Activated CD4-positive, alpha-beta T cell treated with anti-CD3 and anti-CD28 coated beads for 1 hour (primary cell): ENCODE data around the gene PRPSAP2.
"Not testable (repeated sequence)": the region's sequence is repeated elsewhere in the genome, so short reads cannot be mapped to it uniquely, and the experiment has no call there.

Experiments used
- DNase-seq: peaks from one replicate; pipeline ENCODE4 v3.0.0-alpha.2; 2020

Gene PRPSAP2

GRCh38 chr17:18947866-18948265 is 89.9 kb downstream of the PRPSAP2 start:
- DNase-seq: no peak

GRCh38 chr17:18948476-18949006 is 90.6 kb downstream of the PRPSAP2 start:
- DNase-seq: no peak

- no peak for DNase-seq
These were observed 91.6 kb downstream of the PRPSAP2 start for GRCh38 chr17:18949566-18949965.

GRCh38 chr17:18950346-18950745 is 92.4 kb downstream of the PRPSAP2 start:
- DNase-seq: no peak

GRCh38 chr17:18950944-18951905 is 93.3 kb downstream of the PRPSAP2 start:
- DNase-seq: no peak

- no peak for DNase-seq
These were observed 94.3 kb downstream of the PRPSAP2 start, which contains the start of gene SLC5A10 for GRCh38 chr17:18951941-18952842. TSS of gene SLC5A10 (plus strand) at chr17:18952165. CDS start at chr17:18952206, 41 bp downstream.

- DNase-seq: no peak
These were observed 95.3 kb downstream of the PRPSAP2 start for GRCh38 chr17:18953231-18953728.

- DNase-seq: no peak
These were observed 96.4 kb downstream of the PRPSAP2 start for GRCh38 chr17:18954321-18954720.

- DNase-seq: no peak
These were observed 97.1 kb downstream of the PRPSAP2 start for GRCh38 chr17:18955009-18955408.

- not testable (repeated sequence) for DNase-seq
These were observed 98.1 kb downstream of the PRPSAP2 start for GRCh38 chr17:18956021-18956420.

- DNase-seq: no peak
These were observed 98.7 kb downstream of the PRPSAP2 start for GRCh38 chr17:18956581-18956980.

GRCh38 chr17:18957831-18958230 is 99.9 kb downstream of the PRPSAP2 start:
- no peak for DNase-seq

GRCh38 chr17:18958611-18959010 is 100.7 kb downstream of the PRPSAP2 start:
- no peak for DNase-seq

GRCh38 chr17:18959071-18959844 is 101.3 kb downstream of the PRPSAP2 start:
- no peak for DNase-seq

- DNase-seq: no peak
These were observed 101.9 kb downstream of the PRPSAP2 start for GRCh38 chr17:18959845-18960240.

- no peak for DNase-seq
These were observed 102.3 kb downstream of the PRPSAP2 start for GRCh38 chr17:18960241-18960665.

GRCh38 chr17:18960803-18961511 is 103.0 kb downstream of the PRPSAP2 start:
- DNase-seq: peak; percentile 61

GRCh38 chr17:18961634-18962493 is 103.9 kb downstream of the PRPSAP2 start:
- no peak for DNase-seq

GRCh38 chr17:18962494-18962815 is 104.5 kb downstream of the PRPSAP2 start:
- no peak for DNase-seq
